Glomerular visceral epithelial cell (primary cell): ENCODE data around the gene TOM1.

Experiments used
- DNase-seq: peaks from one replicate; pipeline ENCODE4 v3.0.0-alpha.2; 2016; ENCODE audit errors: extremely low spot score

TOM1 gene

DNA sequence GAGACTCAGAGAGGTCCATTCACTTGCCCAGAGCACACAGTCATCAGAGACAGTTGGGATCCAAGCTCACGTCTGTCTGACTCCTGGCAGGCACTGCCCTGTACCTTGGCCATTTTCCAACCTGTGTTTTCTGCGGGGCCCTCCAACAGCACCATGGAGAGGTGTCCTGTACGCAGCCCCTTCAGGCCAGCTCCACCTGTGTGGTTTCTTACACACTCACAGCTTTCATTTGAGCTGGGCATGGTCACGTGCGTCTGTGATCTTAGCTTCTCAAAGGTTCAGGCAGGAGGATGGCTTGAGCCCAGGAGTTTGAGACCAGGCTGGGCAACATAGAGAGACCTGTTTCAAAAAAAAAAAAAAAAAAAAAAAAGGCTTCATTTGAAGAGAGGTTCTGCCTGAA is 24.4 kb downstream of the TOM1 start:
- DNase-seq = no peak

- no peak for DNase-seq
Observed at GRCh38 chr22:35324762-35325161, 25.1 kb downstream of the TOM1 start.

- no peak for DNase-seq
Observed at GRCh38 chr22:35325209-35325608, 25.5 kb downstream of the TOM1 start.

- DNase-seq = no peak
Observed at GRCh38 chr22:35326854-35327562, 27.3 kb downstream of the TOM1 start.

DNA sequence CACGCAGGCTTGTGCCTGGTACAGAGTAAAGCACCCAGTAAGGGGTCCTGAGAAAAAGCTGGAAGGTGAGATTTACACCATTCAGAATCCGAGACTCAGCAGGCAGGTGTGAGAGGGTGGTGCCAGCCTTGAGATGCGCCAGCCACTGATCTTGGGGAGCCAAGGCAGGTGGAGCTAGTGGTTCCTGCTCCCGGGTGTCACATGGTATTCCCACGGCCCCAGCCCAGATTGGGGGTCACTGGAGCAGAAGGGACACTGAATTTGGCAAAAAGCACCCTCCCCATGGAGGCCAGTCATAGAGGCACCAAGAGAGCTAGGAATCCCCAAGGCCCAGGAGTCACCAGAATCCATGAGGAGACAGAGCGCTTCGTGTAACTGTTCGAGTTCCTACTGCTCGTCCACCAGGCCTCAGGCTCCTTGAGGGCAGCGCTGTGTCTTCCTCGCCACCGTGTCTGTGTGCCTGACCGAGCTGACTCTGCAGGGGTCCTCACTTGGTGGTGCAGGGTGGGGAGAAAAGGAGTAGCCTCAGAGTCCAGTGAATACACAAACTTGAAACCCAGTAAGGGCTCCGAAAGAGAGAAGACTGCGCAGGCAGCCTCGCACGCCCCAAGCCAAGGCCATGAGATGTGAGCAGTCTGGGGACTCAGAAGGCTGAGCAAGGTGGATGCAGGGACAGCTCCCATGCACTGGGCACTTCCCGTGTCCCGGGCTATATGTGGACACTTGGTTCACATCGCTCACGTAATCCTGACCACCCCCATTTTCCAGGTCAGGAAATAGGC is 28.2 kb downstream of the TOM1 start:
- DNase-seq = no peak

- DNase-seq = no peak
Observed at GRCh38 chr22:35328472-35328885, 28.8 kb downstream of the TOM1 start.

DNA sequence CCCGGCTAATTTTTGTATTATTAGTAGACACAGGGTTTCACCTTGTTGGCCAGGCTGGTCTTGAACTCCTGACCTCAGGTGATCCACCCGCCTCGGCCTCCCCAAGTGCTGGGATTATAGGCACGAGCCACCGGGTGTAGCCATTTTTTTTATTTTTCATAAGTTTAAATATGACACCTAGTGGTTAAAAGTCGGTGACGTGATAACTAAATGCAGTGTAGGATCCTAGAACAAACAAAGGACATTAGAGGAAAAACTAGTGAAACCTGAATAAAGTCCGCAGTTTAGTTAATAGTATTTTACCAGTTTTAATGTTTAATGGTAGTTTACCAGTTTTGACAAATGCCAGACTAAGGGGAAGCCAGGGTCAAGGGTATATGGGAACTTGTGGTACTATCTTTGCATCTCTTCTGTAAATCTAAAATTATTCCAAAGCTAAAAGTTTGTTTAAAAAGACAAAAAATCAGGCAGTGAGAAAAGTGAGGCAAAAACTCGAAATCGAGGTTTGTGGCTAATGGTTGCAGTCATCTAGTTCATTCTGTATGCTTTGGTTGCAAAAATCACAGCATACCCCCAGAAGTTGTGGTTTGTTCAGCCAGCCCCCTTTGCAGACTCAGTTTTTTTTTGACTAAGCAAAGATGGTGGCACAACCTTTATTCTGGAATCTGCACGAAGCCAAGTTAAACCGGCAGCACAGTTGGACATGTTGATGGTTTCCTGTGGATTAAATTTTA is 29.6 kb downstream of the TOM1 start:
- no peak for DNase-seq

DNA sequence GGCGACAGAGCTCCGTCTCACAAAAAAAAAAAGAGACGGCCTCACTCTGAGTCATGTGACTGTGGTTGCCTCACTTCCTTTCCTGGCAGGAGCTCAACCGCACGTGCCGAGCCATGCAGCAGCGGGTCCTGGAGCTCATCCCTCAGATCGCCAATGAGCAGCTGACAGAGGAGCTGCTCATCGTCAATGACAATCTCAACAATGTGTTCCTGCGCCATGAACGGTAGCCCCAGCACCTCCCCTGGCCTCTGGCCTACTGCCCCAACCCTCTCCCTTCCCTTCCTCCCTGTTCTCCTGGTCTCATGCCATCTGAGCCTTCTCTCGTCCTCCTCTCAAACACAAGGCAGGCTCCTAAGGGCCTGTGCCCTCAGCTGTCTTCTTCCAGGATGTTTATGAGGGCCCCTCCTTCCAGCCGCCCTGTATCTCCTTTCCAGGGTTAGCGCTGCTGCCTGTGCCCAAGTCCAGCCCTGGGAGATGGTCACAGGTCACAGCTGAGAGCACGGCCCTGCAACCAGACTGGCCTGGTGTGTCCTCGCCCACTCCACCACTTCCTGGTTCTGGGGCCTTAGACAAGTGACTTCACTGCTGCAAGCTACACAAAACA is 30.7 kb downstream of the TOM1 start:
- peak; percentile 66 for DNase-seq

DNA sequence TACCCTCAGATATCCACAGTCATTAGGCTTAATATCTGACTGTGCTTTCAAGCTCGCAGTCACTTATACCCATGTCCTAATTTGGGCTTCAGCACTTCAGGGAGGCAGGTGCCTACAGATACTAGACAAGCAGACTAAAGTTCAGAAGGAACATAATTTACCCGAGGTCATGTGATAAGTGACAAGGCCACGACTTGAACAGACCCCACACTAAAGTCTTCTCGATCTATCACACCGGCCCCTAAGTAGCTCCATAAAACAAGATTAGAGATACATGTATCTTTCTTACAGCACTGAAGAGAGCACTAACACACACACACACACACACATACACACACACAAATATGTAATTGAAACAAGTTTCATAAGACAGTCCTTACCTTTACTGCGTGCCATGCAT is 32.6 kb downstream of the TOM1 start:
- DNase-seq = no peak

GRCh38 chr22:35333220-35333619 is 33.5 kb downstream of the TOM1 start:
- no peak for DNase-seq

GRCh38 chr22:35334004-35334403 is 34.3 kb downstream of the TOM1 start:
- no peak for DNase-seq

DNA sequence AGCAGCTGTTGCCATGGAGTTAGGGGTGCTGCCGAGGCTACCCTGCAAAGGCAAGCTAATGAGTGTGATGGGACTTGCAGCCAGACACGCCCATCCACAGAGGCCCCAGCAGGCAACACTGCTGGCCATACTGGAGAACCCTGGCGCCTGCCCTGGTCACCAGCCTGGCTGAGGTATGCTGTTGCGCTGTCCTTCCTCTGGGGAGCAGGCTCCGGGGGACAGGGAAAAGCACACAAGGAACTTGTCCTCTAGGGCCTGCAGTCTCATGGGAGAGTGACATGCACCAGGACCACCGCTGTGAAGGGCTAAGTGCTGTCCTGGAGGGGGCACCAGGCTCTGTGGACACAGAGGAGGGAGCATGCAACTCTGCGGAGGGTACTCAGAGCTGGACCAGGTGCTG is 35.8 kb downstream of the TOM1 start:
- no peak for DNase-seq

DNA sequence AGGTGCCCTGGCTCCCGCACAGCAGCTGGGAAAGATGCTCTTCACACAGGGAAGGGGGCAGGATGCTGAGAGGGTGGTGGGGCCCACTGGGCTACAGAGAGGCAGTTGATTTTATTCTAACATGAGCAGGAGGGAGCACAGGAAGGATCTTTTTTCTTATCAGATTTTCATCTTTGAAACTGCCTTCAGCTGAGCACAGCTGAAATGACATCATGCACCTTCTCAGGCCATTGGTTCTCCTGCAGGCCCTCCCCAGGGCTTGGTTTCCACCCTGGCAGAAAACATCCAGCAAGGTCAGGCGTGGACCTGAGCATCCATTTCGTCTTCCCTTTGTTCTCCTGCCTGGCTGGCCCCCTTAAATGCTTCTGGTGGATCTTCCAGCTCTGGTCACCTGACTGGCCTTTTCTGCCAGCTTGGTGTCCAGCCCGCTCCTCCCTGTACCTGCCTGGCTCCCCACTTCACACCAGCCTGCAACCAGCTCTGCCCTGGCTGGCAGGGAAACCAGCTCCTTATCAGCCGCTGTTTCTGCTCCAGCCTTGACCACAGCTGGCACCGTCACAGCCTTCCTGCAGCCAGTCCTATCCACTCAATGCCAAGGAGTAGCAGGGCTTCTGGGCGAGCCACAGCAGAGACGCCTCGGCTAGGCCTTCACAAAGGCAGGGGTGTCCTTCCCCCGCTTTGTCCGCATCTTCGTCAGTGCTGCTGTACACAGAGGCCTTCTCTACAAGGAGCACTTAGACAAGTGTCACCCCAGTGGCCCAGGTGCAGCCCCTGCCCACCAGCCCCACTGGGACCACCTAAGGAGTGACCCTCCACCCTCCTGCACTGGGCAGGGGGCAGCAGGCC is 36.5 kb downstream of the TOM1 start:
- no peak for DNase-seq

GRCh38 chr22:35337932-35338331 is 38.2 kb downstream of the TOM1 start:
- DNase-seq = no peak

GRCh38 chr22:35341090-35341874 is 41.6 kb downstream of the TOM1 start:
- no peak for DNase-seq

- no peak for DNase-seq
Observed at GRCh38 chr22:35342390-35342789, 42.7 kb downstream of the TOM1 start.

- DNase-seq = no peak
Observed at GRCh38 chr22:35343664-35344550, 44.2 kb downstream of the TOM1 start.

GRCh38 chr22:35344956-35345690 is 45.4 kb downstream of the TOM1 start:
- DNase-seq = no peak
